ENCODE measurements around the gene GLRX.

Gene GLRX

GRCh38 chr5:95810305-95811125 is 12.0 kb downstream of the GLRX start:
- TF ChIP-seq EZH2phosphoT487 (conservative IDR thresholded peaks at IDR 0.05; ENCODE audit: low read length) (no peak), CTCF (IDR thresholded peaks at IDR 0.05; ENCODE audit: insufficient read depth, low read length, poor library complexity, severe bottlenecking) (no peak)
- no peak overlapping the region for H3K27ac ChIP-seq (ENCODE audit: low read depth, low read length)
- no peaks in the 10 kb centered on the region for H3K36me3 ChIP-seq (ENCODE audit: low read length)
- no peaks in the 10 kb centered on the region for H3K79me2 ChIP-seq (ENCODE audit: insufficient read depth, low read length)
- H2AFZ ChIP-seq (ENCODE audit: low read depth, low read length, severe bottlenecking), result no peak overlapping the region
- no peak overlapping the region for H3K4me2 ChIP-seq (ENCODE audit: low read depth, low read length, poor library complexity, severe bottlenecking)
- H3K4me3 ChIP-seq (ENCODE audit: insufficient read depth, low read length, poor library complexity, severe bottlenecking), result no peak overlapping the region
- no peaks in the 10 kb centered on the region for H3K9me3 ChIP-seq (ENCODE audit: insufficient read depth, low read length)
- H4K20me1 ChIP-seq (ENCODE audit: low read depth, low read length), result no peaks in the 10 kb centered on the region
- H3K9me2 ChIP-seq (replicated peaks; ENCODE audit: insufficient read depth, low read length), result no peaks in the 10 kb centered on the region
- H3K27me3 ChIP-seq (ENCODE audit: low read length), result no peaks in the 10 kb centered on the region
- H3F3A ChIP-seq (ENCODE audit: insufficient read depth), result no peaks in the 10 kb centered on the region
- no peak overlapping the region for H3K9ac ChIP-seq (ENCODE audit: low read length)

GRCh38 chr5:95809414-95809960 is 13.0 kb downstream of the GLRX start:
- H3K9ac ChIP-seq (ENCODE audit: low read length), result 0 out of 2 replicates have a peak overlapping the region, but pooled peaks have one; percentile 7
- no peaks in the 10 kb centered on the region for H4K20me1 ChIP-seq (ENCODE audit: low read depth, low read length)
- no peaks in the 10 kb centered on the region for H3K27me3 ChIP-seq (ENCODE audit: low read length)
- peak overlapping the region; percentile 62 for H3K4me2 ChIP-seq (ENCODE audit: low read depth, low read length, poor library complexity, severe bottlenecking)
- peak overlapping the region; percentile 73 for H2AFZ ChIP-seq (ENCODE audit: low read depth, low read length, severe bottlenecking)
- H3K27ac ChIP-seq (ENCODE audit: low read depth, low read length), result no peak overlapping the region
- no peaks in the 10 kb centered on the region for H3F3A ChIP-seq (ENCODE audit: insufficient read depth)
- H3K9me3 ChIP-seq (ENCODE audit: insufficient read depth, low read length), result no peaks in the 10 kb centered on the region
- H3K9me2 ChIP-seq (replicated peaks; ENCODE audit: insufficient read depth, low read length), result no peaks in the 10 kb centered on the region
- TF ChIP-seq EZH2phosphoT487 (conservative IDR thresholded peaks at IDR 0.05; ENCODE audit: low read length), result no peak
- TF ChIP-seq CTCF (IDR thresholded peaks at IDR 0.05; ENCODE audit: insufficient read depth, low read length, poor library complexity, severe bottlenecking), result no peak
- H3K36me3 ChIP-seq (ENCODE audit: low read length), result no peaks in the 10 kb centered on the region
- peak overlapping the region; percentile 15 for H3K4me3 ChIP-seq (ENCODE audit: insufficient read depth, low read length, poor library complexity, severe bottlenecking)
- no peaks in the 10 kb centered on the region for H3K79me2 ChIP-seq (ENCODE audit: insufficient read depth, low read length)

GRCh38 chr5:95808686-95809413 is 13.7 kb downstream of the GLRX start:
- Histone ChIP-seq H3K36me3 (ENCODE audit: low read length) (no peaks in the 10 kb centered on the region), H3K4me2 (ENCODE audit: low read depth, low read length, poor library complexity, severe bottlenecking) (peak overlapping the region; percentile 62), H3K9ac (ENCODE audit: low read length) (peak overlapping the region; percentile 18; the same call in 1 of the 2 replicates), H3K79me2 (ENCODE audit: insufficient read depth, low read length) (no peaks in the 10 kb centered on the region), H3K4me3 (ENCODE audit: insufficient read depth, low read length, poor library complexity, severe bottlenecking) (peak overlapping the region; percentile 15), H3K27ac (ENCODE audit: low read depth, low read length) (0 out of 2 replicates have a peak overlapping the region, but pooled peaks have one; percentile 11), H3K9me3 (ENCODE audit: insufficient read depth, low read length) (no peaks in the 10 kb centered on the region), H3F3A (ENCODE audit: insufficient read depth) (no peaks in the 10 kb centered on the region), H2AFZ (ENCODE audit: low read depth, low read length, severe bottlenecking) (peak overlapping the region; percentile 73), H4K20me1 (ENCODE audit: low read depth, low read length) (no peaks in the 10 kb centered on the region), H3K9me2 (replicated peaks; ENCODE audit: insufficient read depth, low read length) (no peaks in the 10 kb centered on the region), H3K27me3 (ENCODE audit: low read length) (no peaks in the 10 kb centered on the region)
- TF ChIP-seq EZH2phosphoT487 (conservative IDR thresholded peaks at IDR 0.05; ENCODE audit: low read length), result no peak
- no peak for TF ChIP-seq CTCF (IDR thresholded peaks at IDR 0.05; ENCODE audit: insufficient read depth, low read length, poor library complexity, severe bottlenecking)
